ENCODE results near the gene CXorf58. TPM values are rescaled to one million over a fixed set of nuclear protein-coding genes. Genes with fewer than 3 reads are reported as not detected.
"Not testable (repeated sequence)": the region's sequence is repeated elsewhere in the genome, so short reads cannot be mapped to it uniquely, and the experiment has no call there.

CXorf58 gene
- total RNA-seq, 2 experiments from 2014 or later, result 0.21 to 0.31 TPM

- no peak for ATAC-seq
- no peak for DNase-seq
- H3K27me3 Mint-ChIP-seq (ENCODE audit: low read depth), result no peaks in the 10 kb centered on the region
- CTCF ChIA-PET, result no interaction called here
- H3K27ac Mint-ChIP-seq, result peak overlapping the region; percentile 78
- POLR2A ChIA-PET, result interaction anchor here (0.6 kb wide), 1 partner anchor 207 kb away, joined by 3 read pairs; no protein-coding TSS in a partner anchor
- H3K4me3 Mint-ChIP-seq, result no peak overlapping the region
- peaks cover 13% of the 10 kb centered on the region for H3K4me1 Mint-ChIP-seq (ENCODE audit: low read depth)
- no peaks in the 10 kb centered on the region for H3K36me3 Mint-ChIP-seq (ENCODE audit: low read depth)
- H3K9me3 Mint-ChIP-seq (ENCODE audit: insufficient read depth), result no peaks in the 10 kb centered on the region
Measured at GRCh38 chrX:23959781-23960180, 52.0 kb downstream of the CXorf58 start.

GRCh38 chrX:23964191-23964590 is 56.4 kb downstream of the CXorf58 start:
- ChIA-PET CTCF (no interaction called here), POLR2A (no interaction called here)
- Mint-ChIP-seq H3K9me3 (ENCODE audit: insufficient read depth) (no peaks in the 10 kb centered on the region), H3K4me1 (ENCODE audit: low read depth) (peaks cover 10% of the 10 kb centered on the region), H3K27ac (no peak overlapping the region), H3K4me3 (no peak overlapping the region), H3K36me3 (ENCODE audit: low read depth) (no peaks in the 10 kb centered on the region), H3K27me3 (ENCODE audit: low read depth) (no peaks in the 10 kb centered on the region)
- ATAC-seq, result no peak
- DNase-seq, result no peak

GRCh38 chrX:23965630-23966029 is 57.8 kb downstream of the CXorf58 start:
- H3K4me3 Mint-ChIP-seq; H3K27me3 Mint-ChIP-seq (ENCODE audit: low read depth); CTCF ChIA-PET; ATAC-seq; H3K27ac Mint-ChIP-seq; H3K36me3 Mint-ChIP-seq (ENCODE audit: low read depth); POLR2A ChIA-PET; H3K4me1 Mint-ChIP-seq (ENCODE audit: low read depth); H3K9me3 Mint-ChIP-seq (ENCODE audit: insufficient read depth); DNase-seq: not testable (repeated sequence)

- Mint-ChIP-seq H3K9me3 (ENCODE audit: insufficient read depth) (no peaks in the 10 kb centered on the region), H3K27ac (no peak overlapping the region), H3K36me3 (ENCODE audit: low read depth) (peaks cover 9% of the 10 kb centered on the region), H3K4me1 (ENCODE audit: low read depth) (no peaks in the 10 kb centered on the region), H3K4me3 (no peak overlapping the region), H3K27me3 (ENCODE audit: low read depth) (no peaks in the 10 kb centered on the region)
- no peak for DNase-seq
- no peak for ATAC-seq
- ChIA-PET CTCF (no interaction called here), POLR2A (interaction anchor here (0.7 kb wide), 1 partner anchor 38 kb away, joined by 5 read pairs; no protein-coding TSS in a partner anchor)
Measured at GRCh38 chrX:23978491-23978890, 70.7 kb downstream of the CXorf58 start.

- Mint-ChIP-seq H3K27ac (no peak overlapping the region), H3K4me3 (no peak overlapping the region), H3K36me3 (ENCODE audit: low read depth) (peaks cover 10% of the 10 kb centered on the region), H3K9me3 (ENCODE audit: insufficient read depth) (no peaks in the 10 kb centered on the region), H3K27me3 (ENCODE audit: low read depth) (no peaks in the 10 kb centered on the region), H3K4me1 (ENCODE audit: low read depth) (no peaks in the 10 kb centered on the region)
- POLR2A ChIA-PET, result no interaction called here
- DNase-seq (no peak), ATAC-seq (no peak)
- CTCF ChIA-PET, result no interaction called here
Measured at GRCh38 chrX:23980011-23980441, 72.2 kb downstream of the CXorf58 start.

- CTCF ChIA-PET, result no interaction called here
- no peak overlapping the region for H3K4me3 Mint-ChIP-seq
- no peaks in the 10 kb centered on the region for H3K27me3 Mint-ChIP-seq (ENCODE audit: low read depth)
- no peak for ATAC-seq
- H3K9me3 Mint-ChIP-seq (ENCODE audit: insufficient read depth), result no peaks in the 10 kb centered on the region
- H3K27ac Mint-ChIP-seq, result no peak overlapping the region
- POLR2A ChIA-PET, result no interaction called here
- no peaks in the 10 kb centered on the region for H3K4me1 Mint-ChIP-seq (ENCODE audit: low read depth)
- peaks cover 13% of the 10 kb centered on the region for H3K36me3 Mint-ChIP-seq (ENCODE audit: low read depth)
- no peak for DNase-seq
Measured at GRCh38 chrX:23981222-23981621, 73.4 kb downstream of the CXorf58 start.

- peaks cover 17% of the 10 kb centered on the region for H3K36me3 Mint-ChIP-seq (ENCODE audit: low read depth)
- ChIA-PET CTCF (no interaction called here), POLR2A (no interaction called here)
- ATAC-seq (no peak), DNase-seq (no peak)
- no peaks in the 10 kb centered on the region for H3K27me3 Mint-ChIP-seq (ENCODE audit: low read depth)
- no peaks in the 10 kb centered on the region for H3K4me1 Mint-ChIP-seq (ENCODE audit: low read depth)
- no peaks in the 10 kb centered on the region for H3K9me3 Mint-ChIP-seq (ENCODE audit: insufficient read depth)
- no peak overlapping the region for H3K4me3 Mint-ChIP-seq
- H3K27ac Mint-ChIP-seq, result no peak overlapping the region
Measured at GRCh38 chrX:23981711-23982110, 73.9 kb downstream of the CXorf58 start.

- ATAC-seq (no peak), DNase-seq (no peak)
- H3K9me3 Mint-ChIP-seq (ENCODE audit: insufficient read depth), result no peaks in the 10 kb centered on the region
- peaks cover 21% of the 10 kb centered on the region for H3K36me3 Mint-ChIP-seq (ENCODE audit: low read depth)
- no peak overlapping the region for H3K27ac Mint-ChIP-seq
- no peaks in the 10 kb centered on the region for H3K4me1 Mint-ChIP-seq (ENCODE audit: low read depth)
- H3K4me3 Mint-ChIP-seq, result no peak overlapping the region
- no peaks in the 10 kb centered on the region for H3K27me3 Mint-ChIP-seq (ENCODE audit: low read depth)
- CTCF ChIA-PET, result no interaction called here
- POLR2A ChIA-PET, result no interaction called here
Measured at GRCh38 chrX:23982891-23983290, 75.1 kb downstream of the CXorf58 start.

Other genes starting within 250 kb of the CXorf58 start
- 10 to 100 TPM; 29.3 to 32.3 TPM for gene PRDX4, start 240.5 kb upstream of the CXorf58 start, total RNA-seq
- gene ACOT9, start 164.7 kb upstream of the CXorf58 start, total RNA-seq, result 10 to 100 TPM; 23.5 to 29.0 TPM
- gene SAT1, start 124.8 kb upstream of the CXorf58 start, total RNA-seq, result 10 to 100 TPM; 83.4 to 87.5 TPM
- 10 to 100 TPM; 28.3 to 33.1 TPM for gene APOO, start 68 bp upstream of the CXorf58 start, total RNA-seq
- 10 to 100 TPM; 10.1 to 11.1 TPM for gene KLHL15, start 119.2 kb downstream of the CXorf58 start, total RNA-seq
- gene EIF2S3, start 146.9 kb downstream of the CXorf58 start, total RNA-seq, result 100 to 1,000 TPM; 187 to 197 TPM
- 10 to 100 TPM; 44.4 to 44.5 TPM for gene ZFX, start 241.7 kb downstream of the CXorf58 start, total RNA-seq